Astrocyte of the cerebellum (primary cell): Measurements from ENCODE around the gene PC.

Experiments
- DNase-seq: peaks from one replicate; pipeline ENCODE4 v3.0.0-alpha.2; 2011; ENCODE audit warnings: low read depth
- H3K4me3 ChIP-seq: 2 replicates; pipeline ENCODE4 v1.5.1; 2011; ENCODE audit warnings: mild to moderate bottlenecking, low read depth, low read length, moderate library complexity
- in situ Hi-C: cut with HindIII; loops from 2 replicates; pipeline ENCODE4 v1.10.0; 2017; ENCODE audit warnings: low sequenced_read_pairs
- TF ChIP-seq, protein P1 (sequence below): IDR thresholded peaks from 2 replicates; pipeline ENCODE4 v1.5.1; 2012; ENCODE audit warnings: low read length, low read depth, moderate library complexity, mild to moderate bottlenecking; ENCODE audit errors: missing control alignments

Gene PC

GRCh38 chr11:66907751-66908630, 50.2 kb downstream of the PC start:
- DNase-seq, result no peak
- H3K4me3 ChIP-seq, result no peak overlapping the region
- TF ChIP-seq, protein P1, sequence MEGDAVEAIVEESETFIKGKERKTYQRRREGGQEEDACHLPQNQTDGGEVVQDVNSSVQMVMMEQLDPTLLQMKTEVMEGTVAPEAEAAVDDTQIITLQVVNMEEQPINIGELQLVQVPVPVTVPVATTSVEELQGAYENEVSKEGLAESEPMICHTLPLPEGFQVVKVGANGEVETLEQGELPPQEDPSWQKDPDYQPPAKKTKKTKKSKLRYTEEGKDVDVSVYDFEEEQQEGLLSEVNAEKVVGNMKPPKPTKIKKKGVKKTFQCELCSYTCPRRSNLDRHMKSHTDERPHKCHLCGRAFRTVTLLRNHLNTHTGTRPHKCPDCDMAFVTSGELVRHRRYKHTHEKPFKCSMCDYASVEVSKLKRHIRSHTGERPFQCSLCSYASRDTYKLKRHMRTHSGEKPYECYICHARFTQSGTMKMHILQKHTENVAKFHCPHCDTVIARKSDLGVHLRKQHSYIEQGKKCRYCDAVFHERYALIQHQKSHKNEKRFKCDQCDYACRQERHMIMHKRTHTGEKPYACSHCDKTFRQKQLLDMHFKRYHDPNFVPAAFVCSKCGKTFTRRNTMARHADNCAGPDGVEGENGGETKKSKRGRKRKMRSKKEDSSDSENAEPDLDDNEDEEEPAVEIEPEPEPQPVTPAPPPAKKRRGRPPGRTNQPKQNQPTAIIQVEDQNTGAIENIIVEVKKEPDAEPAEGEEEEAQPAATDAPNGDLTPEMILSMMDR, result no peak
- in situ Hi-C loops, result no loop called here

DNA sequence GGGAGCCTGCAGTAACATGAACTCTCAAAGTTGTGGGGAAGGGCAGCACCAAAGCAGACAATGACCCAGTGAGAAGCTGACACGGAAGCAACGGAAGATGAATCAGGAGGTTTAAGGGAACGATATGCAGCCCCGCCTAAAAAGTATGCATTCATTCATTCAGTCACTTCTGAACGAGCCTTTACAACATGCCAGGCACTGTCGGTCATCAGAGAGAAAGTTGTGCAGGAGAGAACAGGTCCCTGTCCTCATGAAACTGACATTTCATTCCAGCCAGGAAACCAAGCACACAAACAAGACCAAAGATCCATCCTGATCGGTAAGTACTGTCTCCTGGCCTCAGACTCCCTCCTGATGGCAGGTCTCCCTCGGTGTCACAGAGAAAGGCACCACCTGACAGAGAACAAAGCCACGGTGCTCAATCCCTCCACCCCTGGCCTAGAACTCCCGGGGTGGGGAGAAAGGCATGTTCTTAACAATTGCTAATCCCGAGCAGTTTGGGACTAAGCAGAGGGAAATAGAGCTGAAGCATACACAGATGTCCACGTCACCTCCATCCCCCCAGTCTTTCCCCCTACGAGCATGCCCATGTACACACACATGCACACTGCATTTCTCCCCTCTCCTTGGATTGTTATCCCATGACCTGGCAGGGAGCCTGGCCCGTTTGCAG, 52.0 kb downstream of the PC start:
- no peak for DNase-seq
- H3K4me3 ChIP-seq, result no peak overlapping the region
- TF ChIP-seq, protein P1, result no peak
- in situ Hi-C loops, result no loop called here

DNA sequence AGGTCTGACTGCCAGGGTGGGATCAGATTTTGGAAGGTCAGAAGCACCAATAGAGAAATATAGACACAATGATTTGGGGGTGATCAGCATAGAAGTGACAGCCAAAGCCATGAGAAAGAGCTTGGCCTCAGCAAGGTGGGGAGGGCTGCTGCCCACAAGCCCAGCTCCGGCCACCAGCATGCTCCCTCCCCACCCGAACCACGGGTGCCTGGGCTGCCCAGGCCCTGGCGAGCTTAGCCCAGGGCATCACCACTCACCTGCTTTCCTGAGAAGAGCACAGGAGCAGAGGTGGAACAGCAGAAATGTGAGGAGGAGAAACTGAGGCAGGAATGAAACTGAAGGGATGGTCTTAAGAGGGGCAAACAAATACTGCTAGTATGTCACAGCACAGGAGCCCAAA, 52.6 kb downstream of the PC start:
- no peak overlapping the region for H3K4me3 ChIP-seq
- DNase-seq, result no peak
- in situ Hi-C loops, result no loop called here
- TF ChIP-seq, protein P1, result no peak

DNA sequence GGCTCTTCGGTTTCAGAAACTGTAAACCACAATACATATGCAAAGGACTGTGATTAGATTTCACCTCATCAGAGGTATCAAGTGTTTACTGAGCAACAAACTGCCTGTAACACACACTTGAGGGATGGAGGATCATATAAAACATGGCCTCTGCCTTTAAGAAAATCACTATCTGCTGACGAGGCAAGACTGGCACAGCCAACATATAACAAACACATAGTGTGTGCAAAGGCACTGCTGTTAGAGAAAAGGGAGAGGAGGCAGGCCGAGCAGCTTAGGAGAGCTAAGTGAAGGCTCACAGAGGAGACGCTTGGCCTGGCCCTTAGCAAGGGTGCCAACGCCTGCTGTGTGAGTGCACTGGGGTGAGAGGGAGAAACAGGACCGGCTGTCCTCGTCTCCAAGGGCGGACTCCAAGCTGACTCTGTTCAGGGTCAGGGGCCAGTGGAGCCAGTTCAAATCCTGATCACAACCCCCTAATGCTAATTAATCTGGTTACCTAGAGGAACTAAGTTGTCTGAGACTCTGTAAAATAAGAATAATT, 53.1 kb downstream of the PC start:
- no peak for DNase-seq
- TF ChIP-seq, protein P1, result no peak
- in situ Hi-C loops, result no loop called here
- no peak overlapping the region for H3K4me3 ChIP-seq

GRCh38 chr11:66904561-66904960, 53.6 kb downstream of the PC start:
- in situ Hi-C loops, result no loop called here
- TF ChIP-seq, protein P1, result no peak
- DNase-seq, result no peak
- no peak overlapping the region for H3K4me3 ChIP-seq

- in situ Hi-C loops, result no loop called here
- no peak overlapping the region for H3K4me3 ChIP-seq
- TF ChIP-seq, protein P1, result no peak
- DNase-seq, result no peak
Measured at GRCh38 chr11:66904055-66904454, 54.1 kb downstream of the PC start.
